ENCODE results near the gene FRAS1.

DNA sequence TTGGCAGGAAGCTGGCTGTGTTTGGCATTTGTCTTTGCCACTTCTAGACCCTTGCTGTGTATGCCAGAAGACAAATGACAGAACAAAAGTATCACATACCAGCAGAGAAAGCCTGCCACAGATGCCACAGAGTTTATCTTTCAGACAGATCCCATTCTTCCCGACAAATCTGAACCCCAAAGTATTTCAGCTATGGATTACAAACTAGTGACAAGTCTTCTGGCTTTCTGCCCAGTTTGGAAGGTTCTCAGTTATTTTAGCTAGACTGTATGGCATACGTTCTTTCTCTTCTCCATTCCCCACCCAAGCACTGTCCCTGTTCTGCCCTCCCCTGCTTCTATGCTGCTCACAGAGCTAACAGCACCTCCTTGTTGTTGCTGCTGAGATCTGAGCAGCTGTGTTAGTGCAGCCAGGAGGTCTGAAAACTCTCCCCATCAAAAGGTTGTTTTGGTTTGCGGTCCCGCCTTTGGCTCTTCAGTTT is 236.7 kb downstream of the FRAS1 start:
- TF ChIP-seq, protein P1, sequence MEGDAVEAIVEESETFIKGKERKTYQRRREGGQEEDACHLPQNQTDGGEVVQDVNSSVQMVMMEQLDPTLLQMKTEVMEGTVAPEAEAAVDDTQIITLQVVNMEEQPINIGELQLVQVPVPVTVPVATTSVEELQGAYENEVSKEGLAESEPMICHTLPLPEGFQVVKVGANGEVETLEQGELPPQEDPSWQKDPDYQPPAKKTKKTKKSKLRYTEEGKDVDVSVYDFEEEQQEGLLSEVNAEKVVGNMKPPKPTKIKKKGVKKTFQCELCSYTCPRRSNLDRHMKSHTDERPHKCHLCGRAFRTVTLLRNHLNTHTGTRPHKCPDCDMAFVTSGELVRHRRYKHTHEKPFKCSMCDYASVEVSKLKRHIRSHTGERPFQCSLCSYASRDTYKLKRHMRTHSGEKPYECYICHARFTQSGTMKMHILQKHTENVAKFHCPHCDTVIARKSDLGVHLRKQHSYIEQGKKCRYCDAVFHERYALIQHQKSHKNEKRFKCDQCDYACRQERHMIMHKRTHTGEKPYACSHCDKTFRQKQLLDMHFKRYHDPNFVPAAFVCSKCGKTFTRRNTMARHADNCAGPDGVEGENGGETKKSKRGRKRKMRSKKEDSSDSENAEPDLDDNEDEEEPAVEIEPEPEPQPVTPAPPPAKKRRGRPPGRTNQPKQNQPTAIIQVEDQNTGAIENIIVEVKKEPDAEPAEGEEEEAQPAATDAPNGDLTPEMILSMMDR (IDR thresholded peaks at IDR 0.05): no peak
- TF ChIP-seq, protein P2, sequence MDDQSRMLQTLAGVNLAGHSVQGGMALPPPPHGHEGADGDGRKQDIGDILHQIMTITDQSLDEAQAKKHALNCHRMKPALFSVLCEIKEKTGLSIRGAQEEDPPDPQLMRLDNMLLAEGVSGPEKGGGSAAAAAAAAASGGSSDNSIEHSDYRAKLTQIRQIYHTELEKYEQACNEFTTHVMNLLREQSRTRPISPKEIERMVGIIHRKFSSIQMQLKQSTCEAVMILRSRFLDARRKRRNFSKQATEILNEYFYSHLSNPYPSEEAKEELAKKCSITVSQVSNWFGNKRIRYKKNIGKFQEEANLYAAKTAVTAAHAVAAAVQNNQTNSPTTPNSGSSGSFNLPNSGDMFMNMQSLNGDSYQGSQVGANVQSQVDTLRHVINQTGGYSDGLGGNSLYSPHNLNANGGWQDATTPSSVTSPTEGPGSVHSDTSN (IDR thresholded peaks at IDR 0.05): no peak
- TF ChIP-seq JUNB (IDR thresholded peaks at IDR 0.05): no peak
- TF ChIP-seq, protein P3, sequence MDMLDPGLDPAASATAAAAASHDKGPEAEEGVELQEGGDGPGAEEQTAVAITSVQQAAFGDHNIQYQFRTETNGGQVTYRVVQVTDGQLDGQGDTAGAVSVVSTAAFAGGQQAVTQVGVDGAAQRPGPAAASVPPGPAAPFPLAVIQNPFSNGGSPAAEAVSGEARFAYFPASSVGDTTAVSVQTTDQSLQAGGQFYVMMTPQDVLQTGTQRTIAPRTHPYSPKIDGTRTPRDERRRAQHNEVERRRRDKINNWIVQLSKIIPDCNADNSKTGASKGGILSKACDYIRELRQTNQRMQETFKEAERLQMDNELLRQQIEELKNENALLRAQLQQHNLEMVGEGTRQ (IDR thresholded peaks at IDR 0.05): no peak
- TF ChIP-seq, protein P4, sequence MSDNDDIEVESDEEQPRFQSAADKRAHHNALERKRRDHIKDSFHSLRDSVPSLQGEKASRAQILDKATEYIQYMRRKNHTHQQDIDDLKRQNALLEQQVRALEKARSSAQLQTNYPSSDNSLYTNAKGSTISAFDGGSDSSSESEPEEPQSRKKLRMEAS (IDR thresholded peaks at IDR 0.05): no peak
